IMR-90 (cell line): ENCODE data around the gene THADA. TPM values are rescaled to one million over a fixed set of nuclear protein-coding genes. Genes with fewer than 3 reads are reported as not detected.

Experiments
- ATAC-seq: fragments of 200-7000 bp; cut with Tn5 transposase; 2 replicates; pipeline ENCODE4 v1.9.1; 2020; ENCODE audit warnings: low read depth, mild to moderate bottlenecking, moderate library complexity
- BruUV-seq: library from RNA; stranded (reverse); fragments of 400-500 nt; replicated peaks from 2 replicates; lab custom pipeline; 2021; lab: Mats Ljungman, UMichigan
- CTCF ChIA-PET: fragments of 300-600 bp; formaldehyde crosslinking; extraction: SDS; loops from one replicate; lab custom pipeline; 2021; ENCODE audit warnings: antibody characterized with exemption; lab: Yijun Ruan, JAX
- POLR2A ChIA-PET: fragments of 300-600 bp; sonication (Branson Sonifier 250); formaldehyde crosslinking; loops from one replicate; lab custom pipeline; 2022; ENCODE audit warnings: antibody characterized with exemption; ENCODE audit not compliant: unreplicated experiment; lab: Charles Lee
- DNase-seq: peaks from one replicate; pipeline ENCODE4 v3.0.0; 2013
- H2AFZ ChIP-seq: replicated peaks from 2 replicates; pipeline ENCODE3; 2013; ENCODE audit warnings: low read length, mild to moderate bottlenecking; ENCODE audit not compliant: poor library complexity
- H2AK5ac ChIP-seq: 2 replicates; pipeline ENCODE4 v1.6.1; 2013; ENCODE audit warnings: low read depth, low read length, inconsistent platforms
- H2AK9ac ChIP-seq: replicated peaks from 2 replicates; pipeline ENCODE3; 2013; ENCODE audit warnings: mild to moderate bottlenecking, low read depth, low read length, moderate library complexity; ENCODE audit not compliant: poor library complexity
- H2BK120ac ChIP-seq: 2 replicates; pipeline ENCODE4 v1.6.1; 2013; ENCODE audit warnings: low read depth, low read length, inconsistent platforms
- H2BK15ac ChIP-seq: 3 replicates; pipeline ENCODE4 v1.6.1; 2013; ENCODE audit warnings: low read depth, low read length, inconsistent platforms
- H2BK20ac ChIP-seq: 2 replicates; pipeline ENCODE4 v1.6.1; 2013; ENCODE audit warnings: low read depth, mild to moderate bottlenecking, inconsistent platforms, low read length, moderate library complexity
- H2BK5ac ChIP-seq: 2 replicates; pipeline ENCODE4 v1.6.1; 2013; ENCODE audit warnings: mild to moderate bottlenecking, low read depth, low read length, inconsistent platforms; ENCODE audit not compliant: poor library complexity, severe bottlenecking
- H3K14ac ChIP-seq: replicated peaks from 2 replicates; pipeline ENCODE4 v1.6.1; 2013; ENCODE audit warnings: low read depth, low read length, inconsistent platforms
- H3K18ac ChIP-seq: 2 replicates; pipeline ENCODE4 v1.6.1; 2013; ENCODE audit warnings: low read depth, low read length, control low read depth
- H3K23ac ChIP-seq: 2 replicates; pipeline ENCODE4 v1.6.1; 2013; ENCODE audit warnings: low read depth, low read length, inconsistent platforms
- H3K27ac ChIP-seq: 2 replicates; pipeline ENCODE4 v1.5.1; 2013; ENCODE audit warnings: mild to moderate bottlenecking, control low read depth, low read length; ENCODE audit not compliant: insufficient read depth
- H3K27me3 ChIP-seq: 2 replicates; pipeline ENCODE4 v1.6.1; 2013; ENCODE audit warnings: low read length; ENCODE audit not compliant: control insufficient read depth, insufficient read depth
- H3K36me3 ChIP-seq: 2 replicates; pipeline ENCODE4 v1.6.1; 2013; ENCODE audit warnings: low read length, mixed read lengths; ENCODE audit not compliant: control insufficient read depth, insufficient read depth
- H3K4ac ChIP-seq: 2 replicates; pipeline ENCODE4 v1.6.1; 2013; ENCODE audit warnings: low read depth, low read length, inconsistent platforms
- H3K4me1 ChIP-seq: 2 replicates; pipeline ENCODE4 v1.6.1; 2013; ENCODE audit warnings: low read length, mixed read lengths; ENCODE audit not compliant: control insufficient read depth, insufficient read depth
- H3K4me2 ChIP-seq: 2 replicates; pipeline ENCODE4 v1.6.1; 2013; ENCODE audit warnings: low read depth, mild to moderate bottlenecking, control low read depth, low read length, moderate library complexity
- H3K4me3 ChIP-seq: 2 replicates; pipeline ENCODE4 v1.5.1; 2013; ENCODE audit warnings: low read depth, mild to moderate bottlenecking, control low read depth, low read length, moderate library complexity; ENCODE audit not compliant: insufficient read depth
- H3K56ac ChIP-seq: 2 replicates; pipeline ENCODE4 v1.6.1; 2013; ENCODE audit warnings: low read length, inconsistent platforms; ENCODE audit not compliant: insufficient read depth; ENCODE audit errors: extremely low read depth
- H3K79me1 ChIP-seq, 2 experiments: 2 replicates each; pipeline ENCODE4 v1.6.1; 2013; ENCODE audit warnings: low read length in 2 of 2, inconsistent platforms in 1 of 2, low read depth in 1 of 2
- H3K9ac ChIP-seq: 2 replicates; pipeline ENCODE4 v1.6.1; 2013; ENCODE audit warnings: low read depth, low read length, control low read depth
- H3K9me1 ChIP-seq: 2 replicates; pipeline ENCODE4 v1.6.1; 2013; ENCODE audit warnings: low read length, inconsistent platforms; ENCODE audit not compliant: insufficient read depth
- H3K9me3 ChIP-seq: 2 replicates; pipeline ENCODE4 v1.6.1; 2013; ENCODE audit warnings: low read length; ENCODE audit not compliant: control insufficient read depth, insufficient read depth
- H4K20me1 ChIP-seq: 2 replicates; pipeline ENCODE4 v1.6.1; 2013; ENCODE audit warnings: low read length, inconsistent platforms; ENCODE audit not compliant: insufficient read depth
- H4K5ac ChIP-seq: 2 replicates; pipeline ENCODE4 v1.6.1; 2013; ENCODE audit warnings: mild to moderate bottlenecking, low read depth, low read length, control low read depth
- H4K8ac ChIP-seq, 2 experiments: 2 replicates each; pipeline ENCODE4 v1.6.1; 2013; ENCODE audit warnings: low read depth in 2 of 2, low read length in 2 of 2, control low read depth in 1 of 2, inconsistent platforms in 1 of 2
- H4K91ac ChIP-seq: 2 replicates; pipeline ENCODE4 v1.6.1; 2013; ENCODE audit warnings: low read depth, low read length, inconsistent platforms; ENCODE audit not compliant: insufficient read depth
- BHLHE40 ChIP-seq: fragments of 150-350 bp; IDR thresholded peaks from 2 replicates; pipeline ENCODE4 v1.6.1; 2016; ENCODE audit warnings: mild to moderate bottlenecking, low read depth, low read length
- CHD1 ChIP-seq: IDR thresholded peaks from 2 replicates; pipeline ENCODE4 v1.6.1; 2012; ENCODE audit warnings: low read depth, low read length, improper control_type of control experiment
- FOS ChIP-seq: fragments of 150-350 bp; IDR thresholded peaks from 2 replicates; pipeline ENCODE4 v1.6.1; 2016; ENCODE audit warnings: low read depth, low read length
- MAFK ChIP-seq: IDR thresholded peaks from 2 replicates; pipeline ENCODE4 v1.6.1; 2012; ENCODE audit warnings: low read depth, low read length, improper control_type of control experiment
- MAZ ChIP-seq: IDR thresholded peaks from 2 replicates; pipeline ENCODE4 v1.6.1; 2012; ENCODE audit warnings: low read depth, mild to moderate bottlenecking, low read length, improper control_type of control experiment, moderate library complexity, borderline replicate concordance
- NFE2L2 ChIP-seq: fragments of 150-350 bp; IDR thresholded peaks from 2 replicates; pipeline ENCODE4 v1.6.1; 2016; ENCODE audit warnings: low read depth, mild to moderate bottlenecking, low read length
- POLR2A ChIP-seq: IDR thresholded peaks from 2 replicates; pipeline ENCODE4 v1.6.1; 2012; ENCODE audit warnings: mild to moderate bottlenecking, low read depth, low read length
- RCOR1 ChIP-seq: IDR thresholded peaks from 2 replicates; pipeline ENCODE4 v1.6.1; 2012; ENCODE audit warnings: mild to moderate bottlenecking, low read length, improper control_type of control experiment; ENCODE audit not compliant: insufficient replicate concordance
- RFX5 ChIP-seq: IDR thresholded peaks from 2 replicates; pipeline ENCODE4 v1.8.0; 2012; ENCODE audit warnings: low read depth, mild to moderate bottlenecking, low read length, moderate library complexity
- SMC3 ChIP-seq: fragments of 150-350 bp; IDR thresholded peaks from 2 replicates; pipeline ENCODE4 v1.6.1; 2016; ENCODE audit warnings: low read depth, mild to moderate bottlenecking, antibody characterized with exemption, low read length, moderate library complexity
- WGBS, 2 experiments: methylation state at CpG; one replicate each; pipeline versions ENCODE4 v1.1.5 to v1.1.7; 2013; ENCODE audit warnings: missing lambda C conversion rate in 2 of 2; ENCODE audit not compliant: insufficient read length in 1 of 2; ENCODE audit errors: extremely low coverage in 2 of 2; 5-methylcytosine and 5-hydroxymethylcytosine counted together
- dilution Hi-C: fragments of 300-500 bp; cut with HindIII; formaldehyde crosslinking; loops from one replicate; pipeline ENCODE4 v1.14.3; 2018; ENCODE audit warnings: low sequenced_read_pairs; ENCODE audit not compliant: unreplicated experiment
- in situ Hi-C: fragments of 300-500 bp; cut with MboI; formaldehyde crosslinking; loops from 3 replicates; pipeline ENCODE4 v1.14.3; 2019; ENCODE audit warnings: low sequenced_read_pairs, inconsistent platforms, mixed read lengths
- intact Hi-C: fragments of 100-400 bp; cut with micrococcal nuclease; formaldehyde crosslinking; loops from 2 replicates; pipeline ENCODE4 v1.10.0; 2022
- polyA plus RNA-seq, 3 experiments: library from polyadenylated mRNA; depleted of rRNA; stranded (reverse); fragments of >200 nt; gene quantifications; 2 replicates each; pipeline ENCODE4 v1.2.3, GENCODE V29; 2012; ENCODE audit warnings: low replicate concordance in 1 of 3
- total RNA-seq: library from RNA; depleted of rRNA; stranded (reverse); fragments of >200 nt; gene quantifications from 2 replicates; pipeline ENCODE4 v1.2.3, GENCODE V29; 2012
- TF ChIP-seq, protein P1 (sequence below): fragments of 150-350 bp; IDR thresholded peaks from 2 replicates; pipeline ENCODE4 v1.6.1; 2016; ENCODE audit warnings: low read depth, mild to moderate bottlenecking, low read length, moderate library complexity, borderline replicate concordance
- TF ChIP-seq, protein P2 (sequence below): conservative IDR thresholded peaks from 2 replicates; pipeline ENCODE4 v1.5.1; 2012; ENCODE audit warnings: mild to moderate bottlenecking, low read depth, low read length, improper control_type of control experiment
- TF ChIP-seq, protein P3 (sequence below): fragments of 150-350 bp; IDR thresholded peaks from 2 replicates; pipeline ENCODE4 v1.6.1; 2017; ENCODE audit warnings: mild to moderate bottlenecking, antibody characterized with exemption, low read length, low read depth

The THADA gene
- total and polyA plus RNA-seq, 2 of the 4 experiments (the other 2 are of a cell fraction): 10.5 to 21.3 TPM

DNA sequence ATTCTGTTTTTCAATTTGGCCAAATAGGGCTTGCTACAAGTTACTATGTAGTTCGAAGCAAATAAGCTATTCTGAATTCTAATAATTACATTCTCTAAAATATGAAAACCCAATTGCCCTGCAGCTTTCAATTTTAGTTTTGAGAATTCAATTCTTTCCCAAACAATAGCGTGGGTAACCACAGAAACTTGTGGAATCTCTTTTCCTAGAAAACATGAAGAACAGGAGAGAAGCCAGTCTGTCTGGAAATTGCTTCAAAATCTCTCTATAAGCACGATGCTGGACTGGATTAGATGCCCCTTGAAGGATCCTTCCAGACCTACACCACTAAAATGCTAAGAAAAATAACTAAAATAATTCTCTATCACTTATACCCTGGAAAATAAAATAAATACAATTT lies 115.0 kb downstream of the THADA start (continued):
- TF ChIP-seq, protein P1, sequence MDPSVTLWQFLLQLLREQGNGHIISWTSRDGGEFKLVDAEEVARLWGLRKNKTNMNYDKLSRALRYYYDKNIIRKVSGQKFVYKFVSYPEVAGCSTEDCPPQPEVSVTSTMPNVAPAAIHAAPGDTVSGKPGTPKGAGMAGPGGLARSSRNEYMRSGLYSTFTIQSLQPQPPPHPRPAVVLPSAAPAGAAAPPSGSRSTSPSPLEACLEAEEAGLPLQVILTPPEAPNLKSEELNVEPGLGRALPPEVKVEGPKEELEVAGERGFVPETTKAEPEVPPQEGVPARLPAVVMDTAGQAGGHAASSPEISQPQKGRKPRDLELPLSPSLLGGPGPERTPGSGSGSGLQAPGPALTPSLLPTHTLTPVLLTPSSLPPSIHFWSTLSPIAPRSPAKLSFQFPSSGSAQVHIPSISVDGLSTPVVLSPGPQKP: no peak

DNA sequence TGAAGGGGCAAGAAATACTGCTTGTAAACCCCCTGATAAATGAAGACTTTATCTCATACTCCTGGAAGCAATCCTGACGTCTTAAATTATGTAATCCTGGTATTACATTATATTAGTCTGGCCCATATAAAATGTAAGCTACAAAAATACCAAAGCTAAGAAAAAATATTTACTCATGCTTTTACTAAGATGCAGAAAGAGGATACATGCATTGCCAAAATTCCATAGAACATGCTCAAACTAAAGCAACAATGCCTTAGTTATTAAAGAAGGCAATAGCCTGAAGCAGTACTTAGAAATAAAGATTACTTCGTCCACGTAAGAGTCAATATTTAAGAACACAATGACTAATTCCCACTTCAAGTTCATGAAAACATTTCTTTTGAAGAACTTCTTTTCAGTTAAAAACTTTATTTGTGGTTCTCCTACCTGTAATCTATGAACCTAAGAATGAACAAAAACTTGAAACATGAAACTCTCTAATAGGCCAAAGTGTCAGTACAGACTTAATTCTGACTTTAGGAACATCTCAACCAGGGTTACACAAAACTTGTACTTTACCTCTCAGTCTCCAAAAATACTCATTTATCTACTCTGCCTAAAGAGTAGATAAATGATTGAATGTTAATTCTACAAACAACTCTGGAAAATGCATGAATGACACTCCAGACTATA lies 117.3 kb downstream of the THADA start:
- ATAC-seq: peak; percentile 64
- BruUV-seq: no TSS peak
- H2BK20ac ChIP-seq: no peak overlapping the region
- H3K4me1 ChIP-seq: 0 out of 2 replicates have a peak, but pooled peaks cover 4% of the 10 kb centered on the region
- no peak overlapping the region for H3K9ac ChIP-seq
- in situ Hi-C loops: no loop called here
- intact Hi-C loops: loop anchor here (5.0 kb wide), 1 partner anchor 131 kb away; no protein-coding TSS in a partner anchor
- peaks cover 4% of the 10 kb centered on the region; the same call in 1 of the 2 replicates for H3K36me3 ChIP-seq
- H3K27ac ChIP-seq: no peak overlapping the region
- no peak overlapping the region for H2BK15ac ChIP-seq
- no peak overlapping the region for H3K4me3 ChIP-seq
- H2AK9ac ChIP-seq: no peak overlapping the region
- no peak overlapping the region for H3K14ac ChIP-seq
- no peak overlapping the region for H2AK5ac ChIP-seq
- H2BK120ac ChIP-seq: no peak overlapping the region
- H3K27me3 ChIP-seq: no peaks in the 10 kb centered on the region
- H3K23ac ChIP-seq: no peak overlapping the region
- peaks cover 2 to 3% of the 10 kb centered on the region in 2 experiments; a peak in 1 of 4 replicates for H3K79me1 ChIP-seq
- ChIA-PET CTCF (interaction anchor here (0.7 kb wide), 1 partner anchor 546 kb away, joined by 3 read pairs; no protein-coding TSS in a partner anchor), POLR2A (interaction anchor here (0.7 to 0.8 kb wide), 2 partner anchors 255 to 392 kb away, joined by 3 read pairs; no protein-coding TSS in a partner anchor)
- H3K18ac ChIP-seq: no peak overlapping the region
- H3K56ac ChIP-seq: no peak overlapping the region
- no peaks in the 10 kb centered on the region for H3K9me1 ChIP-seq
- no peak overlapping the region for H2AFZ ChIP-seq
- no peak overlapping the region for H3K4ac ChIP-seq
- H4K5ac ChIP-seq: no peak overlapping the region
- H2BK5ac ChIP-seq: no peak overlapping the region
- dilution Hi-C loops: no loop called here
- WGBS, 2 experiments: no CpG with 5 or more reads among the region's 3 CpGs
- DNase-seq: peak; percentile 43
- H3K4me2 ChIP-seq: no peak overlapping the region
- H4K20me1 ChIP-seq: no peaks in the 10 kb centered on the region
- H3K9me3 ChIP-seq: no peaks in the 10 kb centered on the region
- TF ChIP-seq RCOR1 (no peak), BHLHE40 (no peak), NFE2L2 (no peak), FOS (no peak), CHD1 (no peak), RFX5 (no peak), POLR2A (no peak), MAFK (no peak), SMC3 (no peak), MAZ (no peak)
- TF ChIP-seq, protein P2, sequence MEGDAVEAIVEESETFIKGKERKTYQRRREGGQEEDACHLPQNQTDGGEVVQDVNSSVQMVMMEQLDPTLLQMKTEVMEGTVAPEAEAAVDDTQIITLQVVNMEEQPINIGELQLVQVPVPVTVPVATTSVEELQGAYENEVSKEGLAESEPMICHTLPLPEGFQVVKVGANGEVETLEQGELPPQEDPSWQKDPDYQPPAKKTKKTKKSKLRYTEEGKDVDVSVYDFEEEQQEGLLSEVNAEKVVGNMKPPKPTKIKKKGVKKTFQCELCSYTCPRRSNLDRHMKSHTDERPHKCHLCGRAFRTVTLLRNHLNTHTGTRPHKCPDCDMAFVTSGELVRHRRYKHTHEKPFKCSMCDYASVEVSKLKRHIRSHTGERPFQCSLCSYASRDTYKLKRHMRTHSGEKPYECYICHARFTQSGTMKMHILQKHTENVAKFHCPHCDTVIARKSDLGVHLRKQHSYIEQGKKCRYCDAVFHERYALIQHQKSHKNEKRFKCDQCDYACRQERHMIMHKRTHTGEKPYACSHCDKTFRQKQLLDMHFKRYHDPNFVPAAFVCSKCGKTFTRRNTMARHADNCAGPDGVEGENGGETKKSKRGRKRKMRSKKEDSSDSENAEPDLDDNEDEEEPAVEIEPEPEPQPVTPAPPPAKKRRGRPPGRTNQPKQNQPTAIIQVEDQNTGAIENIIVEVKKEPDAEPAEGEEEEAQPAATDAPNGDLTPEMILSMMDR: no peak
- TF ChIP-seq, protein P3, sequence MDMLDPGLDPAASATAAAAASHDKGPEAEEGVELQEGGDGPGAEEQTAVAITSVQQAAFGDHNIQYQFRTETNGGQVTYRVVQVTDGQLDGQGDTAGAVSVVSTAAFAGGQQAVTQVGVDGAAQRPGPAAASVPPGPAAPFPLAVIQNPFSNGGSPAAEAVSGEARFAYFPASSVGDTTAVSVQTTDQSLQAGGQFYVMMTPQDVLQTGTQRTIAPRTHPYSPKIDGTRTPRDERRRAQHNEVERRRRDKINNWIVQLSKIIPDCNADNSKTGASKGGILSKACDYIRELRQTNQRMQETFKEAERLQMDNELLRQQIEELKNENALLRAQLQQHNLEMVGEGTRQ: no peak
- no peak overlapping the region for H4K91ac ChIP-seq
- H4K8ac ChIP-seq: no peak overlapping the region; a peak in 1 of 4 replicates
